Liver (tissue), 9 donors: ENCODE data around the gene CDK5RAP2. TPM values are rescaled to one million over a fixed set of nuclear protein-coding genes. Genes with fewer than 3 reads are reported as not detected.
A peak's percentile ranks its signal among the peaks of the same experiment; 100 is the strongest.

Source experiments
- DNase-seq: peaks from one replicate; pipeline ENCODE4 v3.0.0-alpha.2; 2017; ENCODE audit warnings: low spot score
- H3K27ac ChIP-seq, 2 donors: one replicate each; pipeline ENCODE4 v1.7.0; 2013; ENCODE audit warnings: inconsistent platforms in 2 of 2, low read length in 2 of 2, control low read depth in 1 of 2, low read depth in 1 of 2, mild to moderate bottlenecking in 1 of 2
- H3K27me3 ChIP-seq, 4 donors: one replicate each; pipeline versions ENCODE4 v1.6.1 to v1.7.0; 2013; ENCODE audit warnings: low read length in 3 of 4, inconsistent platforms in 1 of 4, mild to moderate bottlenecking in 1 of 4, moderate library complexity in 1 of 4; ENCODE audit not compliant: control insufficient read depth in 4 of 4, insufficient read depth in 4 of 4
- H3K36me3 ChIP-seq, 4 donors: one replicate each; pipeline versions ENCODE4 v1.6.1 to v1.7.0; 2013; ENCODE audit warnings: low read length in 3 of 4, mild to moderate bottlenecking in 3 of 4, low read depth in 1 of 4, moderate library complexity in 1 of 4; ENCODE audit not compliant: control insufficient read depth in 4 of 4, insufficient read depth in 3 of 4
- H3K4me1 ChIP-seq, 4 donors: one replicate each; pipeline versions ENCODE4 v1.6.1 to v1.7.0; 2013; ENCODE audit warnings: low read length in 3 of 4, mild to moderate bottlenecking in 3 of 4, moderate library complexity in 1 of 4; ENCODE audit not compliant: control insufficient read depth in 4 of 4, insufficient read depth in 4 of 4
- H3K4me3 ChIP-seq, 3 donors: one replicate each; pipeline versions ENCODE4 v1.6.1 to v1.7.0; 2013; ENCODE audit warnings: low read length in 3 of 3, control low read depth in 1 of 3, low read depth in 1 of 3, mild to moderate bottlenecking in 1 of 3
- H3K9ac ChIP-seq, 2 donors: one replicate each; pipeline ENCODE4 v1.7.0; 2013; ENCODE audit warnings: low read length in 2 of 2, mild to moderate bottlenecking in 2 of 2, moderate library complexity in 2 of 2, control low read depth in 1 of 2, low read depth in 1 of 2
- H3K9me3 ChIP-seq, 4 donors: one replicate each; pipeline versions ENCODE4 v1.6.1 to v1.7.0; 2013; ENCODE audit warnings: low read length in 3 of 4; ENCODE audit not compliant: control insufficient read depth in 4 of 4
- ATF3 ChIP-seq: IDR thresholded peaks from 2 replicates; pipeline ENCODE4 v1.6.1; 2016; ENCODE audit warnings: antibody characterized with exemption
- CTCF ChIP-seq: fragments of 150-350 bp; IDR thresholded peaks from 2 replicates; pipeline ENCODE4 v1.5.1; 2017; ENCODE audit warnings: improper control_type of control experiment, low read depth, low read length; ENCODE audit not compliant: missing input control
- EGR1 ChIP-seq, 2 donors: IDR thresholded peaks; 2 replicates each; pipeline ENCODE4 v1.6.1; 2016 to 2018; ENCODE audit warnings: antibody characterized with exemption in 2 of 2, low read depth in 2 of 2
- FOXA1 ChIP-seq: IDR thresholded peaks from 2 replicates; pipeline ENCODE4 v1.6.1; 2016; ENCODE audit warnings: antibody characterized with exemption
- FOXA2 ChIP-seq: IDR thresholded peaks from 2 replicates; pipeline ENCODE4 v1.6.1; 2016; ENCODE audit warnings: antibody characterized with exemption
- GABPA ChIP-seq, 2 donors: IDR thresholded peaks in 1 of 2; conservative IDR thresholded peaks in 1 of 2; 2 replicates each; pipeline ENCODE4 v1.6.1; 2016; ENCODE audit warnings: antibody characterized with exemption in 2 of 2, mild to moderate bottlenecking in 1 of 2, moderate library complexity in 1 of 2
- HNF4A ChIP-seq, 2 donors: conservative IDR thresholded peaks; 2 replicates each; pipeline ENCODE4 v1.6.1; 2016; ENCODE audit warnings: antibody characterized with exemption in 2 of 2, mild to moderate bottlenecking in 2 of 2
- HNF4G ChIP-seq: IDR thresholded peaks from 2 replicates; pipeline ENCODE4 v1.6.1; 2016; ENCODE audit warnings: antibody characterized with exemption
- MAX ChIP-seq: IDR thresholded peaks from 2 replicates; pipeline ENCODE4 v1.6.1; 2016; ENCODE audit warnings: antibody characterized with exemption
- NR2F2 ChIP-seq: IDR thresholded peaks from 2 replicates; pipeline ENCODE4 v1.6.1; 2016; ENCODE audit warnings: antibody characterized with exemption
- RAD21 ChIP-seq, 2 donors: IDR thresholded peaks; 2 replicates each; pipeline ENCODE4 v1.6.1; 2016; ENCODE audit warnings: antibody characterized with exemption in 2 of 2, mild to moderate bottlenecking in 2 of 2
- REST ChIP-seq: IDR thresholded peaks from 2 replicates; pipeline ENCODE4 v1.6.1; 2016; ENCODE audit warnings: antibody characterized with exemption, mild to moderate bottlenecking
- RXRA ChIP-seq, 2 donors: IDR thresholded peaks; 2 replicates each; pipeline ENCODE4 v1.6.1; 2017 to 2018; ENCODE audit warnings: antibody characterized with exemption in 2 of 2, mild to moderate bottlenecking in 1 of 2
- SP1 ChIP-seq: IDR thresholded peaks from 2 replicates; pipeline ENCODE4 v1.6.1; 2018; ENCODE audit warnings: antibody characterized with exemption, mild to moderate bottlenecking
- TAF1 ChIP-seq: conservative IDR thresholded peaks from 2 replicates; pipeline ENCODE4 v1.6.1; 2016; ENCODE audit warnings: antibody characterized with exemption, mild to moderate bottlenecking
- YY1 ChIP-seq: IDR thresholded peaks from 2 replicates; pipeline ENCODE4 v1.6.1; 2016; ENCODE audit warnings: antibody characterized with exemption, mild to moderate bottlenecking
- WGBS: extraction: QIAGEN DNeasy Blood & Tissue Kit; methylation state at CpG from one replicate; pipeline ENCODE4 v1.1.7; 2013; 5-methylcytosine and 5-hydroxymethylcytosine counted together
- polyA plus RNA-seq, 2 donors: library from polyadenylated mRNA; stranded (reverse) in 1 of 2; unstranded in 1 of 2; fragments of 200-250 nt in 1 of 2; fragments of >200 nt in 1 of 2; fragmentation: Nextera tagmentation in 1 of 2; extraction: Ambion mirVana in 1 of 2; gene quantifications; one replicate each; pipeline versions ENCODE4 v1.2.1 to v1.2.3, GENCODE V29; 2013 to 2015
- total RNA-seq, 2 donors: library from RNA; depleted of rRNA; stranded (reverse); fragments of >200 nt; gene quantifications; one replicate each; pipeline ENCODE4 v1.2.3, GENCODE V29; 2014
- donor health status: healthy.
- donor health status: healthy.
- donor health status: healthy.
- donor health status: healthy.
- donor health status: healthy.

Gene CDK5RAP2
- total and polyA plus RNA-seq, 4 donors = 11.7 to 38.9 (median 21.7) TPM

GRCh38 chr9:120388003-120388855 lies 191.7 kb downstream of the CDK5RAP2 start:
- H3K36me3 ChIP-seq = peaks cover 0 to 4% (median 3%) of the 10 kb centered on the region in 4 donors
- peak overlapping the region; percentile 87 to 89 for H3K27ac ChIP-seq
- H3K27me3 ChIP-seq = no peaks in the 10 kb centered on the region
- H3K4me1 ChIP-seq = peaks cover 36 to 97% (median 82%) of the 10 kb centered on the region in 4 donors
- WGBS = 84% methylated on average over 24 of the region's 24 CpGs
- no peak overlapping the region for H3K4me3 ChIP-seq
- DNase-seq = no peak
- peak; percentile 21 for TF ChIP-seq SP1
- TF ChIP-seq REST = peak; percentile 93
- no peak for TF ChIP-seq GABPA (IDR thresholded peaks at IDR 0.05 in 1 of 2, conservative IDR thresholded peaks at IDR 0.05 in 1 of 2)
- no peak for TF ChIP-seq FOXA1
- no peaks in the 10 kb centered on the region for H3K9me3 ChIP-seq
- no peak overlapping the region for H3K9ac ChIP-seq

- H3K4me3 ChIP-seq = peak overlapping the region in 1 of 3 donors; percentile 26
- no peaks in the 10 kb centered on the region for H3K27me3 ChIP-seq
- TF ChIP-seq MAX (peak; percentile 56), HNF4A (conservative IDR thresholded peaks at IDR 0.05) (peak; percentile 53 to 59), FOXA2 (peak; percentile 18), EGR1 (IDR thresholded peaks at IDR 0.05; ENCODE audit: low read depth in 2 of 2) (peak; percentile 16 to 46), RXRA (IDR thresholded peaks at IDR 0.05) (peak; percentile 63 to 75), SP1 (peak; percentile 70), RAD21 (IDR thresholded peaks at IDR 0.05) (peak; percentile 46 to 63), CTCF (no peak), HNF4G (no peak), FOXA1 (no peak), YY1 (peak; percentile 91), NR2F2 (no peak), ATF3 (peak; percentile 20), REST (peak; percentile 34), TAF1 (no peak)
- peak overlapping the region; percentile 40 to 57 for H3K9ac ChIP-seq
- H3K27ac ChIP-seq = peak overlapping the region; percentile 87 to 89
- no peak for DNase-seq
- peaks cover 0 to 4% (median 3%) of the 10 kb centered on the region in 4 donors for H3K36me3 ChIP-seq
- H3K9me3 ChIP-seq = no peaks in the 10 kb centered on the region
- WGBS = 49% methylated on average over 14 of the region's 14 CpGs
- H3K4me1 ChIP-seq = peaks cover 35 to 89% (median 74%) of the 10 kb centered on the region in 4 donors
Measured at GRCh38 chr9:120387257-120388002, 192.5 kb downstream of the CDK5RAP2 start.
